ENCODE data around the gene ADGRL3.

The ADGRL3 gene

GRCh38 chr4:61996943-61997342 is 796.8 kb downstream of the ADGRL3 start:
- no peak for DNase-seq (ENCODE audit: low read depth)

- no peak for DNase-seq (ENCODE audit: low read depth)
Observed at GRCh38 chr4:61997831-61998230, 797.7 kb downstream of the ADGRL3 start.

- DNase-seq (ENCODE audit: low read depth): no peak
Observed at GRCh38 chr4:62003695-62004094, 803.6 kb downstream of the ADGRL3 start.

- no peak for DNase-seq (ENCODE audit: low read depth)
Observed at GRCh38 chr4:62004881-62005280, 804.8 kb downstream of the ADGRL3 start.

GRCh38 chr4:62006108-62006507 is 806.0 kb downstream of the ADGRL3 start:
- DNase-seq (ENCODE audit: low read depth): no peak

GRCh38 chr4:62015043-62015739 is 815.1 kb downstream of the ADGRL3 start:
- DNase-seq (ENCODE audit: low read depth): no peak

GRCh38 chr4:62018537-62018936 is 818.4 kb downstream of the ADGRL3 start:
- no peak for DNase-seq (ENCODE audit: low read depth)

GRCh38 chr4:62023633-62024032 is 823.5 kb downstream of the ADGRL3 start:
- no peak for DNase-seq (ENCODE audit: low read depth)

GRCh38 chr4:62028745-62029144 is 828.6 kb downstream of the ADGRL3 start:
- DNase-seq (ENCODE audit: low read depth): no peak

GRCh38 chr4:62030958-62031357 is 830.8 kb downstream of the ADGRL3 start:
- DNase-seq (ENCODE audit: low read depth): no peak

- no peak for DNase-seq (ENCODE audit: low read depth)
Observed at GRCh38 chr4:62037571-62037970, 837.4 kb downstream of the ADGRL3 start.

GRCh38 chr4:62051332-62051731 is 851.2 kb downstream of the ADGRL3 start:
- no peak for DNase-seq (ENCODE audit: low read depth)

- DNase-seq (ENCODE audit: low read depth): no peak
Observed at GRCh38 chr4:62053974-62054373, 853.8 kb downstream of the ADGRL3 start.

GRCh38 chr4:62057031-62057430 is 856.9 kb downstream of the ADGRL3 start:
- no peak for DNase-seq (ENCODE audit: low read depth)

GRCh38 chr4:62058571-62058970 is 858.4 kb downstream of the ADGRL3 start:
- DNase-seq (ENCODE audit: low read depth): no peak

- no peak for DNase-seq (ENCODE audit: low read depth)
Observed at GRCh38 chr4:62070291-62070852, 870.2 kb downstream of the ADGRL3 start.

- DNase-seq (ENCODE audit: low read depth): no peak
Observed at GRCh38 chr4:62075089-62075488, 875.0 kb downstream of the ADGRL3 start.

GRCh38 chr4:62075521-62075920 is 875.4 kb downstream of the ADGRL3 start:
- no peak for DNase-seq (ENCODE audit: low read depth)

GRCh38 chr4:62077406-62077805 is 877.3 kb downstream of the ADGRL3 start:
- no peak for DNase-seq (ENCODE audit: low read depth)

GRCh38 chr4:62080431-62080830 is 880.3 kb downstream of the ADGRL3 start:
- no peak for DNase-seq (ENCODE audit: low read depth)

GRCh38 chr4:62087706-62088105 is 887.6 kb downstream of the ADGRL3 start:
- DNase-seq (ENCODE audit: low read depth): no peak

GRCh38 chr4:62093735-62094134 is 893.6 kb downstream of the ADGRL3 start:
- DNase-seq (ENCODE audit: low read depth): no peak

- DNase-seq (ENCODE audit: low read depth): no peak
Observed at GRCh38 chr4:62096881-62097280, 896.8 kb downstream of the ADGRL3 start.

- DNase-seq (ENCODE audit: low read depth): no peak
Observed at GRCh38 chr4:62115216-62115615, 915.1 kb downstream of the ADGRL3 start.
